Measurements from ENCODE around the gene ZNF649.

The ZNF649 gene

GRCh38 chr19:51889934-51890333 is 14.9 kb downstream of the ZNF649 start:
- in situ Hi-C loops (cut with HindIII; ENCODE audit: low sequenced_read_pairs) = loop anchor here (5.0 kb wide), 1 partner anchor 83 kb away; no protein-coding TSS in a partner anchor

- in situ Hi-C loops (cut with HindIII; ENCODE audit: low sequenced_read_pairs) = loop anchor here (5.0 kb wide), 1 partner anchor 81 kb away; no protein-coding TSS in a partner anchor
These were observed 17.0 kb downstream of the ZNF649 start, which contains the start of gene ZNF577 for GRCh38 chr19:51887522-51888498. Gene ZNF577, minus strand, starts transcription at chr19:51887951. Its CDS starts 7,569 bp downstream, at chr19:51880382.

- in situ Hi-C loops (cut with HindIII; ENCODE audit: low sequenced_read_pairs) = loop anchor here (5.0 kb wide), 1 partner anchor 77 kb away; no protein-coding TSS in a partner anchor
These were observed 20.1 kb downstream of the ZNF649 start for GRCh38 chr19:51884713-51885112.

GRCh38 chr19:51882518-51882917 is 22.3 kb downstream of the ZNF649 start:
- in situ Hi-C loops (cut with HindIII; ENCODE audit: low sequenced_read_pairs) = no loop called here

- in situ Hi-C loops (cut with HindIII; ENCODE audit: low sequenced_read_pairs) = no loop called here
These were observed 31.7 kb downstream of the ZNF649 start for GRCh38 chr19:51873097-51873496.

- in situ Hi-C loops (cut with HindIII; ENCODE audit: low sequenced_read_pairs) = no loop called here
These were observed 42.8 kb downstream of the ZNF649 start for GRCh38 chr19:51861870-51862622.

Data from endothelial cell of hepatic sinusoid (primary cell).